GM21576 (cell line): Measurements from ENCODE around the gene STPG3.
A peak's percentile ranks its signal among the peaks of the same experiment; 100 is the strongest.

Source experiments
- ATAC-seq: cut with Tn5 transposase; IDR thresholded peaks from one replicate; pipeline ENCODE4 v1.9.1; 2021; ENCODE audit warnings: mild to moderate bottlenecking, moderate library complexity; ENCODE audit not compliant: unreplicated experiment

Gene STPG3

DNA sequence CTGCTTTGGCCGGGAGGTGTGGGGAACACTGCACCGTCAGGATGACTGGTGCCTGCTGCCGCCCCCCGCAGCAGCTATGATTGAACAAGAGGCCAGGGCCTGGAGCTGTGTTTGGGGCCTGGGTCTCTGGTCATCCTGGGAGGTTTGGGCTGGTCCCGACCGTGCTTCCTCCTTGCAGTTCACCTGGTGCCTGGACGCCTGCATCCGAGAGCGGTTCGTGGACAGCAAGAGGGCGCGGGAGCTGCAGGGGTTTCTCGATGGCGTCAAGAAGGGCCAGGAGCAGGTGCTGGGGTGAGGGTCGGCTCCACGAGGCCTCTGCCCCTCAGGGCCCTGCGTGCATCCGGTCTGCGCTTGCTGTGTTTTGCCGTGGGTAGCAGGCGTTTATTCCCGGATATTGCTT lies 13.0 kb downstream of the STPG3 start:
- ATAC-seq, result no peak

DNA sequence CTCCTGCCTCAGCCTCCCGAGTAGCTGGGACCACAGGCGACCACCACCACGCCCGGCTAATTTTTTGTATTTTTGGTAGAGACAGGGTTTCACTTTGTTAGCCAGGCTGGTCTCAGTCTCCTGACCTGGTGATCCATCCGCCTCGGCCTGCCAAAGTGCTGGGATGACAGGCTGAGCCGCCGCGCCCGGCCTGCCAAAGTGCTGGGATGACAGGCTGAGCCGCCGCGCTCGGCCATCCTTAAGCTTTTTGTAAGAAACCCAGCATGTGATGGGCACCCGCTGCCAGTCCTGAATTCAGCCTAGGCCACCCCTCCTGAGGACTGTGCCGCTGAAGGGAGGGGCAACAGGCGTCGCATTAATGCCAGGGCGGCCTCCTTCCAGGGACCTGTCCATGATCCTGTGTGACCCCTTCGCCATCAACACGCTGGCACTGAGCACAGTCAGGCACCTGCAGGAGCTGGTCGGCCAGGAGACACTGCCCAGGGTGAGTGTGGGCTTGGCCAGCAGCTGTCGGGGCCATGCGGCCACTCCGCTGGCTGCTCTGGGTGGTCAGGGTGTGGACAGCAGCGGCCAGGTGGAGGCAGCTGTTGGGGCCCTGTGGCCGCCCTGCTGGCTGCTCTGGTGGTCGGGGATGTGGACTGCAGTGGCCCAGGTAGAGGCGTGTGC lies 14.5 kb downstream of the STPG3 start:
- no peak for ATAC-seq

DNA sequence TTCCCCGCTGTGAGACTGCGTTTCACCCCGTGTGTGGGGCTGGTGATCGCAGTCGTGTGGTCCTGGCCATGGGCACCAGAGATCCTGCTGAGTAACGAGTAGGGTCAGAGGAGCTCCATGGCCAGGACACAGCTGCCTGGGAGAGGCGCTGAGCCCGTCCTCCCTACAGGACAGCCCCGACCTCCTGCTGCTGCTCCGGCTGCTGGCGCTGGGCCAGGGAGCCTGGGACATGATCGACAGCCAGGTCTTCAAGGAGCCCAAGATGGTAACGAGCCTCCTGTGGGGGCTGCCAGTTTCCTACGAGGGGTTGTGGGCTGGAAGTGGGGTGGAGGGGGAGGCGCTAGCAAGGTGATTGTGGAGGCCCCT lies 15.1 kb downstream of the STPG3 start:
- no peak for ATAC-seq

DNA sequence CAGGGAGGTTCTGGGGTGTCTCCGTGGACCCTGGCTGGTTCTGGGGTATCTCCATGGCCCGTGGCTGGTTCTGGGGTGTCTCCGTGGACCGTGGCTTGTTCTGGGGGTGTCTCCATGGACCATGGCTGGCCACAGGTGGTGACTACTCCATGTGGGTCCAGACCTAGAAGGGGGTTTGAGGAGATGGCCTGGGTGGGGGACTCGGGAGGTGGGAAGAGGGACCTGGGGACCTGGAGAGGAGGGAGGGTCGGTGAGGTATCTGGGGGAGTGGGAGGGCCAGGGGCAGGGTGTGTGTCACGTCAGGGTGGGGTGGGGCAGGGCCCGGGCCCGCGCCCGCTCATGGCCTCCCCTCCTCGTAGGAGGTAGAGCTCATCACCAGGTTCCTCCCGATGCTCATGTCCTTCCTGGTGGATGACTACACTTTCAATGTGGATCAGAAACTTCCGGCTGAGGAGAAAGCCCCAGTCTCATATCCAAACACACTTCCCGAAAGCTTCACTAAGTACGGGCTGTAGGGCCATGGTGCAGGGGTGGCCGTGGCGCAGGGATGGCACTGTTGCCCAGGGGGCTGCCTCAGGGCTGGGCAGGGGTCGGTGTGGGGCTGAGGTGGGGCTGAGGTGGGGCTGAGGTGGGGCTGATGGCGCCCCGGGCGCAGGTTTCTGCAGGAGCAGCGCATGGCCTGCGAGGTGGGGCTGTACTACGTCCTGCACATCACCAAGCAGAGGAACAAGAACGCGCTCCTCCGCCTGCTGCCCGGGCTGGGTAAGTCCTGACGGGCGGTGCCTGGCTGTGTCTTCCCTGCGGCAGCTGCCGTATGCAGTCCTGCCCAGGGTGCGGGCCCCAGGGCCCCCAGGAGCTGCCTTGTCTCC lies 15.7 kb downstream of the STPG3 start:
- ATAC-seq, result no peak

DNA sequence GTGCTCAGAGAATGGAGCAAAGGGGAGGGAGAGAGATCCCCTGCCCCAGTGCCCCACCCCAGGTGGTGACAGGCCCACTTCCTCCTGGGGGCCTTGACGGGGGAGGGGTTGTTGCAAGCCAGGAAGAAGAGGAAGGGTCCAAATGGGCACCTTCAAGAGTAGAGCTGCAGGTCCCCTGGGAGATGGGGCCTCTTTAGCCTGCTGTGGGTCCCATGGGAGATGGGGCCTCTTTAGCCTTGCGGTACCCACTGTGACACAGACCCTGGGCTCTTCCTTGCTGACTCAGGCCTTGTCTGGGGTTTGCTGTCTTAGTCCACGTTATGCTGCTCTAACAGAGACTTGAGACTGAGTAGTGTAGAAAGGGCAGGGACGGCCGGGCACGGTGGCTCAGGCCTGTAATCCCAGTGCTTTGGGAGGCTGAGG lies 16.9 kb downstream of the STPG3 start:
- ATAC-seq, result no peak

DNA sequence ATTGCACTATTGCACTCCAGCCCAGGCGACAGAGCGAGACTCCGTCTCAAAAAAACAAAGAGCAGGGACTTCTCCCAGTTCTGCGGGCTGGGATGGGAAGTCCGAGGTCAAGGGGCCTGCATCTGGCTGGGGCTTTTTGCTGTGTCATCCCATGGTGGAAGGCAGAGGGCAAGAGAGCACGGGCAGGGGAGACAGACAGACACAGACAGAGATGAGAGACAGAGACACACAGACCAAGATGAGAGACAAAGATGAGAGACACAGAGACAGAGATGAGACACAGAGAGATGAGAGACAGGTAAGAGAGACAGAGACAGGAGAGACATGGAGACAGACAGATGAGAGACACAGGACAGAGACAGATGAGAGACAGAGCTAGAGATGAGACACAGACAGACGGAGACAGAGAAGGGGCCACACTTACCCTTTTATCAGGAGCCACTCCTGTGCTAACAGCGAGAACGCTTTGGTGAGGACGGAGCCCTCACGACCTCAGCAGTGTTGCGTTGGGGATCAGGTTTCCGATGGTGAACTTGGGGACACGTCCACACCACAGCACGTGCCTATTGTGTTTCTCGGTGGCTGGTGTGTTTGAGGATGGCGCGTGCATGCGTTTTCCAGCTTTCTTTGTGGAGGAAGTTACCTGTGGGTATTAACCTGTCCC lies 17.6 kb downstream of the STPG3 start:
- ATAC-seq, result no peak

DNA sequence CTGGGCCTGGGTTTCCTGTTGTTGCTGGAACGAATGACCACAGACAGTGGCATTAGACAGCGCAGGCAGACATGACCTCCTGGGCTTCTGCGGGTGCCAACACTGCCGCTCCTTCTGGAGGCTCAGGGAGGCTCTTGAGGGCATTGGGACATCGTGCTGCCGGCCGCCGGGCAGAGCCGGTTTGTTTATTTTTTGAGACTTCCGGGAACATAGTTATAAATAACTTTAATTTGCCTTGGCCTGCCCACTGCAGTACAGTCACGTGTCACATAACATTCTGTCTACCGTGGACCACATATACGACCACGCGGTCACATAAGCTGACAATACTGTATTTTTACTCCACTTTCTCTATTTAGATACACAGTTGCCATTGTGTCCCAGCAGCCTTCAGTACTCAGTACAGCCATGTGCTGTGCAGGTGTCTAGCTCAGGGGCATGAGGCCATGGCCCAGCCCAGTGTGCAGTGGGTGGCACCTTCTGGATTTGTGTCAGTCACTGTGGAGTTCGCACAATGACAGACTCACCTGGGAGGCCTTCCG lies 18.2 kb downstream of the STPG3 start:
- no peak for ATAC-seq

DNA sequence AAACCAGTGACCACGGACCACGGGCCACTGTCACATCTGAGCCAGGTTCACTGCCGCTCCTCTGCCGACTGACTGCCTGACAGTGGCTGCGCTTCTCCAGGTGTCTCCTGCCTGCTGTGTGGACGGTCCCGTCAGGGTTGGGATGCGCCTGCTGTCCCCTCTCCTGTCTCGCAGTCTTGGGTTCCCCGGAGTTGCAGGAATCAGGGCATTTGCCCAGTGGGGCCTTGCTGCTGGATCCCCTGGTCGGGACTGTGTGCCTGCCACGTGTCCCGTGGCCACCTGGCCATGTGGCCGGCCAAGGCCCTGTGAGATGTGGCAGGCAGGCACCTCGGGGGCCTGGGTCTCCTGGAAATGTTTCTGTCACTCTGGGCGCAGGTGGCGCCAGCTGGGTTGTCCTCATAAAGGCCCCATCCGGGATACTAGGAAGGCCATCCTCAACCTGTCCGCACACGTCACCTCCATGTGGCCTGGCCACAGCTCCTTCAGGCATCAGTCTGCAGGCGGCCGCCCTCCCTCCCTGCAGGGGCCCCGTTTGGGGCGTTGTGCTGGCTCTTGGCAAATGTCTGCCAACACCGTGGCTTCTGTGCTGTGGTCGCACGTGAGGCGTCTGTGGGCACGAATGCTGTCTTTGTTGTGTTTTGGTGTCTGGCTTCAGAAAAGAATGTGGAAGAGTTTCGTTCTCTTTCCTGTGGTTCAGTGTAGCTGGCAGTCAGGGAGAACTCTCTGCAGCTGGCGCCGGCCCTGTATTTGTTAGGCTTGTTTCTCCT lies 20.0 kb downstream of the STPG3 start:
- no peak for ATAC-seq

DNA sequence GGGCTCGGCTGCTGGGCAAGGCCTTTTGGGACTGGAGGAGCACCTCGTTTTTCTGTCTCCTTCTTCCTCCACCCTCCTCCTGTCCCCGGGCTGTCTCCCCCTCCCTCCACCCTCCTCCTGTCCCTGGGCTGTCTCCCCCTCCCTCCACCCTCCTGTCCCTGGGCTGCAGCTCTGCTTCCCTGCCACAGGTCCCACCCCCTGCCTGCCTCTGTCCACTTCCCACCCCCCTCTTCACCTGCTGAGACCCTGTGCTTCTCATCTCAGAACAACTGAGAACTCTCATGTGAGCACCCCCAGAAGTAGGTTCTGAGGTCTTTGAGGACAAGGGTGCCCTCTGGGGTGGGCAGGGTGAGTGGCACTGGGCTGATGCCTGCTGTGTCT lies 20.6 kb downstream of the STPG3 start:
- ATAC-seq, result no peak

DNA sequence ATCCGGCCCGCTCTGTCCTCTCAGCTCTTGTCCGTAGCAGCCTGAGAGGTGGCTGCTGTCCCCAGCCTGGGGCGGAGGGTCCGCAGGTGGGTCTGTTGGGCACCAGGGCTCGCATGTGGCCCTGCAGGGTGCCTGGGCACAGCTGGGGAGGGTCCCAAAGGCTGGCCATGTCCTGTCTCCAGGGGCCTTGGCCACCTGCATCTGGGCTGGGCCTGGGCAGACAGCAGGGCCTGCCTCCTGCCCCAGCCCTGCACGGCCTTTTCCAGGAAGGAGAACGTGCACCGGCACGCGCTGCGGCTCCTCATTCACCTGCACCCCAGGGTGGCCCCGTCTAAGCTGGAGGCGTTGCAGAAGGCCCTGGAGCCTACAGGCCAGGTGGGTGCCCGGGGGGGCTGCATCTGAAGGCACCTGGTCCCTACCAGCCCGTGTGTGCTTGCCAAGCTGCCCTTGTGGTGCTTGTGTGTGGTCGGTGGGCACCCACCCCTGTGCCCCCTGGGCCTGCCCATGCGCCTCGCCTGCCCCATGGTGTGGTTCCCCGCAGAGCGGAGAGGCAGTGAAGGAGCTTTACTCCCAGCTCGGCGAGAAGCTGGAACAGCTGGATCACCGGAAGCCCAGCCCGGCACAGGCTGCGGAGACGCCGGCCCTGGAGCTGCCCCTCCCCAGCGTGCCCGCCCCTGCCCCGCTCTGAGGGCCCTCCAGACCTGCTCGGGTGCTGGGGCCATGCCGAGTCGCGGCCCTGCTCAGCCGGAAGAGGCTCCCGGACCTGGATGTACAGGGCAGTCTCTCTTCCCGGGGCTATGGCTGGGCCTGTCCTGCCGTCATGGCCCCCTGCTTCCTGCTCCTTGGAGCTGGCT lies 21.4 kb downstream of the STPG3 start:
- no peak for ATAC-seq

DNA sequence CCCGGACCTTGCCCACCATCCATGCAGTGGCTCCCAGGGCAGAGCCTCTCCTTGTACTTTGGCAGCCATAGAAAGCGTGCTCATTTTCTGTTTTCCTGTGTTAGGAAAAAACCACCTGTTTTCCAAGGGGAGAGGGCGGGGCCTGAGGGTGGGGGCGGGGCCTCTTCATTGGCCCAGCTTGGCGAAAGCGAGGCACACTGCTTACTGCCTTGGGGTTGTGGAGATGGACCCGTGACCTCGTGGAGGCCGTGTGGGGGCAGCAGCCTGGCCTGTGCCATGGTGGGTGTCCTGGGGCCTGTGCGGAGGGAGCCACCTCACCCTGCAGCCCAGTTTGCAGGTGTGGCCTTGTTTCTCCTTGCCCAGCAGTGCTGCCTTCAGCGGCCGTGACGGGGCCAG lies 22.0 kb downstream of the STPG3 start:
- no peak for ATAC-seq

DNA sequence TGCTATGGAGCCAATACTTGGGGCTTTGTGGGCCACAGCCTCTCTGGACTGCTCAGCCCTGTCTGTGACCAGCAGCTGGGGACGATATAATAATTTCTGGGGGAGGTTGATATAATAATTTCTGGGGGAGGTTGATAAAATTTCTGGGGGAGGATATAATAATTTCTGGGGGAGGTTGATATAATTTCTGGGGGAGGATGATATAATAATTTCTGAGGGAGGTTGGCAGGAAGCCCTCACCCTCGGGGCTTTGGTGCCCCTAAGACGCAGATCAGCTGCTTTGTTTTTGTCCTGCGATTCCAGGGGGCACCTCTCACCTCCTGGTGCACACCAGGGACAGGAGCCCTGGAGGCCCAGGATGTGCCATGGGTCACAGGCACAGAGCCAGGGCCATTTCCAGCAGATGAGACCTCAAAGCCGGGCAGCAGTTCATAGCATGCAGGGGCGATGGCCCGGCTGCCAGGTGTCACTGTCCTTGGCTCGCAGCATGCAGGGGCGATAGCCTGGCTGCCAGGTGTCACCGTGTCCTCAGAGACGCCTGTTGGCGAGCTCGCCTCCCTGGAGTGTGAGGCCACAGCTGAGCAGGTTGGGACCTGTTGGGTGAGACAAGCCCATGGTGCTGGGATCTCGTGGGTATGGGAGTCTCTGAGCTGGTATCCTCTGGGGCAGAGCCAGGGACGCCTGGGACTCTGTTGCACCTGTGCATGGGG lies 22.7 kb downstream of the STPG3 start:
- ATAC-seq, result no peak

DNA sequence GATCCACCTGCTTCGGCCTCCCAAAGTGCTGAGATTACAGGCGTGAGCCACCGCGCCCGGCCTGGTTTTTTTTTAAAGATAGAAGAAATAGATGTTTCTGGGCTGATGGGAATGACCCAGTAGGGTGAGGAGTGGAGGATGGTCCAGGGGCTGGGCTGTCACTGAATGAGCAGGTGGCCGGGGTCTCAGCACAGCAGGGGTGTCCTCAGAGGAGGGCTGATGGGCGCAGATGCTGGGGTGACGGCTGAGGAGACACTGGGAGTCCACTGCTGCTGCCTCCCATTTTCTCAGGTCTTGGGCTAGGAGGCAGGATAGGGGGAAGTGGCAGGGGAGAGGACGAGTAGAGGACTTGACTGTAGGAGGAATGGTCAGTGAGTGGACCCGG lies 24.1 kb downstream of the STPG3 start:
- ATAC-seq, result no peak

DNA sequence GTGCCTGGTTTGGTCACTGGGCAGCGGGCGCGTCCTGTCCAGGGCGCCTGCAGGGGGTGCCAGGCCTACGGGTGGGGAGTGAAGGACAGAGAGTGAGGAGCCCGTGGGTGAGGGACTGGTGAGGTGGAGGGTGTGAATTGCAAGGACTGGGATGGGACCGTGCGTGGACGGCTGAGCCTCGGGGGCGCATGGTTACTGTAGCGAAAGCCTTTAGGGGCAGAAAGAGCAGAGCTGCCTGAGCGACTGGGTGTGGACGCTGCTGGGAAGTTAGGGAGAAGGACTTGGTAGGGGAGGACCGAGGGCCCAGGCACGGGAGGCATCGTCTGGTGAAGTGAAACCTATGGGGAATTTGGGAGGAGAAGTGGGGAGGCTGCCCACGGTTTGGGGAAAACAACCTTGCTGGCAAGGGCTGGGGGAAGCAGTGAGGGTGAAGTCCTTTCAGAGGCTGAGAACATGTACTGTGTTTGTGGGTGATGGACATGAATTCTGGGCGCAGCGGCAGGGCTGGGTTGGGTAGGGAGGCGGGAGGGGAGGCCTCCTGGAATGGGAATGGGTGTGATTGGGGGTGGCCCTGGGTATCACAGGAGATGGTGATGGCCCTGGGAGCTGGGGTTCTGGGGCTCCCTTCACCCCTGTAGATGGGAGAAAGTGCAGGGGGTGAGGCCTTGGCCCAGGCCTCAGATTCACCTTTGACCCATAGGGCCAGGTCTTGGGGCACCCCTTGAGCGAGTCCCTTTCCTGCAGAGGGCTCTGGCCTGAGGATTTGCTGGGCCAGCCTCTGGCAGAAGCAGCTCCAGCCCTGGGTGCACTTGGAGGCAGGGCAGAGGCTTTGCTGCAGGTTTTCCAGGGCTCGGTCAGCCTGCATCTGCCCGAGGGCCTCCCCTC lies 24.7 kb downstream of the STPG3 start:
- no peak for ATAC-seq

DNA sequence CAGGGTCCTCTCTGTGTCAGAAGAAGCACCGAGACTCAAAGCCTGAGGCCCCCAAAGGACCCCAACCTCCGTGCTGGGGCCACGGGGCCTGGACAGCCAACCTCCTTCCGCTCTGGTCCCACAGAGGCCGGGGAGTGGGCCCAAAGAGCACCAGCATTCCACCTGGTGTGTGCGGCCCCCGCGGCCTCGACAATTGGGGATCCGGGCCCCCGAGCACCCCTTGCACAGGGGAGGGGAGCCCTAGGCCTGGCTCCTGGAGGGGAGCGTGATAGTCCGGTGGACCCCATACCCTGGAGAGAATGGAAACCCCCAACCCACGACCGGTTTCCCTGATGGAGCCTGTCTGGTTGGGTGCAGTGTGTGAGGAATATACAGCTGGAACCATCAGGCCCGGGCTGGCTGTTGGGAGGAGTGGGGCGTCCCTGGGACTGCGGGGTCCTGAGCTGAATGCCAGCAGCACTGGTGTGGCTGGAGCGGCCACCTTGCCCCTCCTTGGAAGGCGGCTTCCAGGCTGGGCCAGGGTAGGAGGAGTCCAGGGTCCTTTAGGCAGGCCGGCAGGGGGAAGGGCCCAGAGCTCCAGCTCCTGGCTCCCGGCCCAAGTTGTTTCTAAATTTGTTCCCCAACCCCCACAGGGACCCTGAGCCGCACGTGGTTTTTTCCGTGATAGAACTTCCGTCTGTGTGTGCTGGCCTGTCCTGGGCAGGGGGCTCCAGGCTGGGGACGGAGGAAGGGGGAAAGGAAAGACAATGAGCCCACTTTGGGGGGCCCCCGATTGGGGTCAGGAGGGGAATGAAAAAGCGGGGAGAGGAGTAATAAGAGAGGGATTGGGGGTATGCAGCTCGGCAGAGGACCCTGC lies 25.6 kb downstream of the STPG3 start:
- peak; percentile 10 for ATAC-seq

DNA sequence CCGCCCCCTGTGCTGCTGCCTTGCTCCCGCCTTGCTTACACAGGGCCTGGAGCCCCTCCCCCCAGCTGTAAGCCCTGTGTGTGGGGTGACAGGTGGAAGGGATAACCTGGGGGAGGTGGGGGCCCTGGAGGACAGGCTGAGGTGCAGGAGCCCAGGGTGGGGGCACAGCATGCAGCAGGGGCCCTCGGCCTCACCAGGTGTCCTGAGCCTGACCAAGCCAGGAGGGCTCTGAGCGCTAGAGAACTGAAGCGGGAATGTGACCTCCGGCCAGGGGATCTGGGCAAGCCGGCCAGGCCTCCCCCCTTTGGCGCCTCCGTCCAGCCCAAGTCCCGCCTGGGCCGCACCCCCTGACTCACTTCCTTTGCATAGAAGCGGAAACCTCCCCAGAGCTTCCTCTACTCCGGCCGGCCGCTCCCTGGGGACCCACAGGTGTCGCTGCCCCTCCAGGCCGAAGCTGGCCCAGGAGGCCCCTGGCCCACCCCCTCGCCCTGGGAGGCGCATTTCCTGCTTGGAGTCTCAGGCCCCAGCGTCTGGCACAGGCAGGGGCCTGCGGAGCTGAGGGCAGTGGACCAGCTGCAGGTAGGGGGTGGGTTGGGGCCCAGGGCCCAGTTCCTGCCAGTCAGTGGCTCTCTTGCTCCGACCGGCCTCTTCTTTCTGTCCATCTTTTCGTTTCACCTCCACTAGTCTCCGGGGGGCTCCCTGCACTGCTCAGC lies 26.4 kb downstream of the STPG3 start, which contains the start of gene TOR4A:
Gene TOR4A, plus strand, starts transcription at position 398 of the 713 bp plus-strand sequence. CDS start 964 bp downstream, outside the sequence.
- ATAC-seq, result peak; percentile 67
